T-helper 17 cell (primary cell): ENCODE measurements around the gene ADORA2A. TPM values are rescaled to one million over a fixed set of nuclear protein-coding genes. Genes with fewer than 3 reads are reported as not detected.

Experiments
- ATAC-seq: fragments of 150-1000 bp; cut with Tn5 transposase; 2 replicates; pipeline ENCODE4 v1.10.0; 2021; ENCODE audit warnings: mild to moderate bottlenecking, moderate library complexity
- DNase-seq, 3 donors: peaks; one replicate each; pipeline versions ENCODE4 v3.0.0 to v3.0.0-alpha.2; 2020 to 2021
- H3K9me3 ChIP-seq: one replicate; pipeline ENCODE4 v1.7.0; 2013; ENCODE audit warnings: low read length, mild to moderate bottlenecking; ENCODE audit not compliant: control insufficient read depth, poor library complexity, severe bottlenecking
- H3K27ac Mint-ChIP-seq: one replicate; pipeline ENCODE4 v1.8.0; 2022; ENCODE audit warnings: mild to moderate bottlenecking, moderate library complexity, mixed read lengths
- H3K27me3 Mint-ChIP-seq: one replicate; pipeline ENCODE4 v1.8.0; 2022; ENCODE audit warnings: mixed read lengths
- H3K36me3 Mint-ChIP-seq: one replicate; pipeline ENCODE4 v1.8.0; 2022; ENCODE audit warnings: low read depth, mixed read lengths
- H3K4me1 Mint-ChIP-seq: one replicate; pipeline ENCODE4 v1.8.0; 2022; ENCODE audit warnings: mild to moderate bottlenecking, mixed read lengths
- H3K4me3 Mint-ChIP-seq: one replicate; pipeline ENCODE4 v1.8.0; 2022; ENCODE audit warnings: mild to moderate bottlenecking, moderate library complexity, mixed read lengths
- total RNA-seq, 4 donors: library from RNA in 2 of 4; stranded (reverse) in 2 of 4; gene quantifications; one replicate each; pipeline ENCODE4 v1.2.3 and lab custom pipeline; 2022 to 2026

The ADORA2A gene
- 10 to 100 TPM; 20.4 to 22.0 TPM for total RNA-seq
- total RNA-seq (lab: John Stamatoyannopoulos, UW): 2.5 to 4.9 reads per million in 2 donors

- peak within 1 kb of the TSS; percentile 99 for H3K4me3 Mint-ChIP-seq
- no peaks in the 10 kb centered on the region for H3K27me3 Mint-ChIP-seq
- no peaks in the 10 kb centered on the region for H3K9me3 ChIP-seq
- peak within 1 kb of the TSS; percentile 97 for H3K27ac Mint-ChIP-seq
- DNase-seq (peak; percentile 70 to 78 (median 74)), ATAC-seq (peak; percentile 89)
- H3K36me3 Mint-ChIP-seq: peaks cover 3% of the 10 kb centered on the region
- H3K4me1 Mint-ChIP-seq: peaks cover 56% of the 10 kb centered on the region
Measured at GRCh38 chr22:24427500-24428164, at the start of gene ADORA2A. ADORA2A (plus strand) TSS chr22:24427599; CDS start chr22:24433405, 5,806 bp downstream.

- Mint-ChIP-seq H3K27ac (no peak overlapping the region), H3K27me3 (no peaks in the 10 kb centered on the region), H3K4me3 (no peak overlapping the region), H3K36me3 (no peaks in the 10 kb centered on the region), H3K4me1 (peaks cover 15% of the 10 kb centered on the region)
- DNase-seq (no peak), ATAC-seq (peak; percentile 50)
- H3K9me3 ChIP-seq: no peaks in the 10 kb centered on the region
Measured at GRCh38 chr22:24379536-24379935, 47.9 kb upstream of the ADORA2A start.

DNA sequence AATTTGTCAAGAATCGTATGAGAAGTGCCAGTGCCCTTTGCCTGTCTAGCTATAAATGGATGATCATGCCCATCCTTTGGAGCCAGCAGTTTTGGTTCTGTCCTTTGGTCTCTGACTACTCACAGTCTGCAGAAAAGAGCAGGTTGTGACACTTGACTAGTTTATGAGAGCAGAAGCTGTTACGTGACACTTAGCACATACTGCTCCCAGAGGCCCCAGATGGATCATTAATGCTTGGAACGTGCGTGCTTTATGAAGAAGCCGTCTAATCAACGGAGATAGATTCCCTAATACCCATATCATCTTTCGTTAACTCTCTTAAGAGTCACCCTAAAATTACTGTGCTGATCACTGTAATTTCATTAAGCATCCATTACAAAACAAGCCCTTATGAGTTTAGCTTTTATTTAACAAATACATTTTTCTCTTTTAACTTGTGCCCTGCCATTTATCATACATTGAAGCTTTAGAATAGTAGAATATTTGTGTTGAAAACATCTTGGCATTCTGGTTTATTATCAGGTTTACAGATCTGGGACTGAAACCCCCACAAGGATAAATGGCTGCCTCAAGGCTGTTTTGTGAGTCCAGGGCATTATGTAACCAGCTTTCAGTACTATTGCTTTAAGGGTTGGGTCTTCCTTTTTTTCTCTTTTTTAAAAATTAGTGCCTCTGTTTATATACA is 47.0 kb upstream of the ADORA2A start:
- Mint-ChIP-seq H3K4me1 (peaks cover 15% of the 10 kb centered on the region), H3K36me3 (no peaks in the 10 kb centered on the region), H3K27ac (no peak overlapping the region), H3K27me3 (no peaks in the 10 kb centered on the region), H3K4me3 (no peak overlapping the region)
- no peak for DNase-seq
- no peak for ATAC-seq
- H3K9me3 ChIP-seq: no peaks in the 10 kb centered on the region

DNA sequence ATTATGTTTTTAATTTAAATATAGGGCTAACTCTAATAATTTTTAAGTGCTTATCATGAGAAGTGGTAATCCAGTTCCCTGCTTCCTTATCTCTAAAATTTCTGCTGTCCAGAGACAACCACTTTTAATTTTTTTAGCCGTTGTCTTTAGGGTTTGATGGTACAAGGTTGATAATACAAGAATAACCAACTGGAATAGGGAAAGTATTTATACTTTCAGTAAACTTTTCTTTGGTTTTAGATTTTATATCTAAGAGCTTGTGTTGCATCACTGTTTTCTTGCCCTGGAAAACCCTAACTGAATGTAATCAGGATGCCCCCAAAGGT is 46.5 kb upstream of the ADORA2A start:
- H3K36me3 Mint-ChIP-seq: no peaks in the 10 kb centered on the region
- no peaks in the 10 kb centered on the region for H3K9me3 ChIP-seq
- peak overlapping the region; percentile 49 for H3K27ac Mint-ChIP-seq
- DNase-seq: no peak
- no peak overlapping the region for H3K4me3 Mint-ChIP-seq
- no peaks in the 10 kb centered on the region for H3K27me3 Mint-ChIP-seq
- peaks cover 15% of the 10 kb centered on the region for H3K4me1 Mint-ChIP-seq
- no peak for ATAC-seq

GRCh38 chr22:24383061-24383460 is 44.3 kb upstream of the ADORA2A start:
- H3K36me3 Mint-ChIP-seq: no peaks in the 10 kb centered on the region
- H3K9me3 ChIP-seq: no peaks in the 10 kb centered on the region
- no peaks in the 10 kb centered on the region for H3K27me3 Mint-ChIP-seq
- ATAC-seq (no peak), DNase-seq (no peak)
- peaks cover 12% of the 10 kb centered on the region for H3K4me1 Mint-ChIP-seq
- H3K27ac Mint-ChIP-seq: peak overlapping the region; percentile 49
- no peak overlapping the region for H3K4me3 Mint-ChIP-seq

- H3K27me3 Mint-ChIP-seq: no peaks in the 10 kb centered on the region
- no peaks in the 10 kb centered on the region for H3K9me3 ChIP-seq
- no peak for DNase-seq
- H3K27ac Mint-ChIP-seq: peak overlapping the region; percentile 14
- peaks cover 9% of the 10 kb centered on the region for H3K4me1 Mint-ChIP-seq
- no peaks in the 10 kb centered on the region for H3K36me3 Mint-ChIP-seq
- no peak for ATAC-seq
- H3K4me3 Mint-ChIP-seq: no peak overlapping the region
Measured at GRCh38 chr22:24384131-24384530, 43.3 kb upstream of the ADORA2A start.

GRCh38 chr22:24386937-24387471 is 40.4 kb upstream of the ADORA2A start:
- no peak overlapping the region for H3K4me3 Mint-ChIP-seq
- no peak overlapping the region for H3K27ac Mint-ChIP-seq
- no peaks in the 10 kb centered on the region for H3K9me3 ChIP-seq
- H3K4me1 Mint-ChIP-seq: peaks cover 3% of the 10 kb centered on the region
- H3K36me3 Mint-ChIP-seq: no peaks in the 10 kb centered on the region
- H3K27me3 Mint-ChIP-seq: no peaks in the 10 kb centered on the region
- ATAC-seq: no peak
- no peak for DNase-seq

DNA sequence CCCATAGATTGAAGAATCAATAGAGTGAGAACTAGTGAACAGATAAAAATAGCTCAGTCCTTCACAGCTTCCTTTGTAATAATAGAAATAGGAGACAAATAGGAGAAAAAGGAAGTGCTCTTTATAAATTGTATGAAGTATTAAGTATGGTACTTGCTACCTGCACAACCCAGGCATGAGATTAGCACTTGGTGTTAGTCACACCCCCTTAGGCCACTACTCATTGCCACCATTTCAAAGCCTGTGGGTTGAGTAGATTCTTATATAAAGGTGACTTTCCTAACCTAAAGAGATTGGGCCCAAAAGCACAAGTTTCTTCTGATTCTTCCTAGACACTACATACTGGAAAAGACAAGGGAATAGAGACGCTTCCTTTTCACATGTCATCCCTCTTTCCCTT is 37.7 kb upstream of the ADORA2A start:
- DNase-seq: no peak
- H3K9me3 ChIP-seq: no peaks in the 10 kb centered on the region
- ATAC-seq: no peak
- Mint-ChIP-seq H3K27ac (no peak overlapping the region), H3K27me3 (no peaks in the 10 kb centered on the region), H3K4me1 (no peaks in the 10 kb centered on the region), H3K4me3 (no peak overlapping the region), H3K36me3 (peaks cover 2% of the 10 kb centered on the region)

DNA sequence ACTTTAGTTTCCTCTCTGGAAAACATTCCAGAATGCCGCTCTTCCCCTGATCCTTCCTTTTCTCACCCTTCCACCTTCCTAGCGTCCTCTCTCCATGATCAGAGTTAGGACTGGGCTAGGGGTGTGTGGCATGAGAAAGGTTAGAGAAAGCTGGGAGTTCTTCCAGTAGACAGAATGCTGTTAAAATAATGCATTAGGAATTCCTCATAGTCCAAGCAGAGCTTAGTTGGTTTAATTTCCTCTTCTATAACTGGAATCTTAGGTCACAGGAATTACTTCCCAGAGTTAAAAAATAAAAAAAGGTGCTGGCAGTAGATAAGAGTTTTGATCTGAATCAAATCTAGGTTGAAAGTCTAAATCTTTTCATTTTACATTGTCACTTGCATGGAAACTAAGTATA is 37.2 kb upstream of the ADORA2A start:
- H3K4me3 Mint-ChIP-seq: no peak overlapping the region
- DNase-seq (no peak), ATAC-seq (no peak)
- H3K27ac Mint-ChIP-seq: no peak overlapping the region
- H3K27me3 Mint-ChIP-seq: no peaks in the 10 kb centered on the region
- H3K4me1 Mint-ChIP-seq: peaks cover under 1% of the 10 kb centered on the region
- peaks cover 3% of the 10 kb centered on the region for H3K36me3 Mint-ChIP-seq
- H3K9me3 ChIP-seq: no peaks in the 10 kb centered on the region

DNA sequence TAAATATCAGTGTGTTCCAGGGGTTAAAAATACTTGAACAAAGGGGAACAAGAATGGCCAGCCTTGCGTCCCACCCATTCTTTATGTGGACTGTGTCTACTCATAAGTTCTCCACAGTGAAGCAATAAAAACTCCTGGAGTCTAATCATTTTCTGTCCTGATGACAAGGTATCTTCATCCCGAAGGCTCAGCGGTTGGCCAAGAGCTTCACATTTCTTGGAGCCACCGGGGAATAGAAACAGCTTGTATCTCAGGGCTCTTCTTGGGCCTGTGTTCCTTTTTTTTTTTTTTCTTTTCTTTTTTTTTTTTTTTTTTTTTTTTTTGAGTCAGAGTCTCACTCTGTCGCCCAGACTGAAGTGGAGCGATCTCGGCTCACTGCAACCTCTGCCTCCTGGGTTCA is 36.8 kb upstream of the ADORA2A start:
- Mint-ChIP-seq H3K36me3 (peaks cover 5% of the 10 kb centered on the region), H3K27ac (no peak overlapping the region), H3K27me3 (no peaks in the 10 kb centered on the region), H3K4me3 (no peak overlapping the region), H3K4me1 (peaks cover 3% of the 10 kb centered on the region)
- no peak for DNase-seq
- no peaks in the 10 kb centered on the region for H3K9me3 ChIP-seq
- no peak for ATAC-seq

DNA sequence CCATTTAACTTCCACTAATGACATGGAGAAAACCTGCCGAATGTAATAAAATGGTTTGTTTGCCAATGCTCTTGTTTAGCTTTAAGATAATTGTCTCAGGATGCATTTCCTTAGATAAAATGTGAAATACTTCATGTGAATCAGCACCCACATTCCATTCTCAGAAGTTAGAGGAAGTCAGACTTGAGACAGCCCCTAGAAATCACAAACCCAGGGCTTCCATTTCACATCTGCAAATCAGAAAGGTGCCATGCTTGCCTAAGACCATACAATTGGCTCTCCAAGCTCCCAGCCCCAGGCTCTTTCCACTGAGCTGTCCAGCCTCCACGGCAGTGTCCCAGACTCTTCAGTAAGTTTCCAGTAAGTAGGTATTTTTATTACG is 35.6 kb upstream of the ADORA2A start:
- H3K9me3 ChIP-seq: no peaks in the 10 kb centered on the region
- ATAC-seq (no peak), DNase-seq (no peak)
- no peaks in the 10 kb centered on the region for H3K27me3 Mint-ChIP-seq
- H3K4me1 Mint-ChIP-seq: peaks cover 3% of the 10 kb centered on the region
- H3K36me3 Mint-ChIP-seq: peaks cover 5% of the 10 kb centered on the region
- H3K4me3 Mint-ChIP-seq: no peak overlapping the region
- no peak overlapping the region for H3K27ac Mint-ChIP-seq

DNA sequence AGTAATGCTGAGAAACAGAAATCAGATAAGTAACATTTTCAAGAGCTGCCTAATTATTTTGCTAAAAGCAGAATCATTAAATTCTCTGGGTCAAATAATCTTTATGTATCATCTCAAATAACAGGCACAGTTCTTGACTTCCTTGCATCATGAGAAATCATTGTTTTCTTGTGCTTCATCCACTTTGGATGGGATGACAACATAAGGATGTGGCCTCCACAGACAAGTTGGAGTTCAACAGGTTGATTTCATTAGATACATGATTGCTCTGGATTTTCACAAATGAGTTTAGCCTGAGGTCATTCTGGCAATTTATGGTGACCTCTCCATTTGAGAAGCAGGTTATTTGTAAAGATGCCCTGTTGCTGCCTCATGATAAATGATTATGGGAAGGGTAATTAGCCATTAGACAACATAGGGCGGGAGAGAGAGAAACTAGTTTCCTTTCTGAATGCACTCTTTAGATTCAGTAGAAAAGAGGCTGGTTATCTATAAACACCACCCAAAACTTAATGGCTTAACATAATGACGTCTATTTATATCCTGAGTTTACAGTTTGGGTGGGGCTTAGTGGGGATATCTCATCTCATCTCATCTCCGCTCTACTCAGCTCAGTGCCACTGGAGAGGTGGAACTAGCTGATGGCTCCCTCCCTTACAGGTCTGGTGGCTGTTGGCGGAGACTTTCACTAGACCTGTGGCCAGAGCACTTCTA is 35.0 kb upstream of the ADORA2A start:
- DNase-seq (no peak), ATAC-seq (no peak)
- no peaks in the 10 kb centered on the region for H3K27me3 Mint-ChIP-seq
- H3K4me1 Mint-ChIP-seq: peaks cover 3% of the 10 kb centered on the region
- no peak overlapping the region for H3K27ac Mint-ChIP-seq
- H3K36me3 Mint-ChIP-seq: peaks cover 5% of the 10 kb centered on the region
- peak overlapping the region; percentile 67 for H3K4me3 Mint-ChIP-seq
- no peaks in the 10 kb centered on the region for H3K9me3 ChIP-seq

GRCh38 chr22:24393012-24393559 is 34.3 kb upstream of the ADORA2A start:
- Mint-ChIP-seq H3K4me3 (no peak overlapping the region), H3K27ac (no peak overlapping the region)
- no peak for ATAC-seq

More at GRCh38 chr22:24393012-24393559, 34.3 kb upstream of the ADORA2A start:
- peaks cover 5% of the 10 kb centered on the region for H3K4me1 Mint-ChIP-seq
- no peak for DNase-seq
- peaks cover 5% of the 10 kb centered on the region for H3K36me3 Mint-ChIP-seq
- no peaks in the 10 kb centered on the region for H3K9me3 ChIP-seq
- no peaks in the 10 kb centered on the region for H3K27me3 Mint-ChIP-seq
